ENCODE measurements around the gene PLA2G15.

PLA2G15 gene

DNA sequence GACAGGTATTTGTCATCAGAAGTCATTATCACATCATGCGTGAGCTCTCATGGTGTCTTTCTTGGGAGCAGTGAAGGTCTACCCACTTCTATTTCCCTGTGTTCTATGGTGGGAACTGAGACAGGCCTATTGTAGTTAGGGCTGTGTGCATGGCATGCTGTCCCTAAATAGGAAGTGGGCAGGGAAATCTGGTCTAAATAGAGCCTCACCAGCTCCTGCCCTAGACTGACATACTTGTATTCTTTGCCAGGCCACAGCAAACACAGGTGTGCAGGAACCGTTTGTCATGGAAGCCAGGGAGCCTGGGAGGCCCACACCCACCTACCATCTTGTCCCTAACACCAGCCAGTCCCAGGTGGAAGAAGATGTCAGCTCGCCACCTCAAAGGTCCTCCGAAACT, 29.3 kb downstream of the PLA2G15 start:
- Histone ChIP-seq H3K4me3 (ENCODE audit: insufficient read length, low read depth) (no peak overlapping the region), H3K27me3 (ENCODE audit: insufficient read depth, insufficient read length) (no peaks in the 10 kb centered on the region), H3K4me1 (ENCODE audit: insufficient read depth, insufficient read length) (no peaks in the 10 kb centered on the region), H3K9ac (ENCODE audit: insufficient read length, low read depth) (no peak overlapping the region), H3K9me3 (ENCODE audit: insufficient read depth, low read length) (0 out of 2 replicates have a peak, but pooled peaks cover 4% of the 10 kb centered on the region), H3K36me3 (ENCODE audit: insufficient read depth, insufficient read length, low read length) (peaks cover 74% of the 10 kb centered on the region)
- no peak for DNase-seq (ENCODE audit: low read depth, low spot score)
- TF ChIP-seq SUZ12 (IDR thresholded peaks at IDR 0.05; ENCODE audit: extremely low read depth, insufficient read depth, insufficient read length) (no peak), YY1 (IDR thresholded peaks at IDR 0.05; ENCODE audit: insufficient read depth, insufficient read length) (no peak), ZNF274 (IDR thresholded peaks at IDR 0.05; ENCODE audit: low read depth, low read length) (no peak)

DNA sequence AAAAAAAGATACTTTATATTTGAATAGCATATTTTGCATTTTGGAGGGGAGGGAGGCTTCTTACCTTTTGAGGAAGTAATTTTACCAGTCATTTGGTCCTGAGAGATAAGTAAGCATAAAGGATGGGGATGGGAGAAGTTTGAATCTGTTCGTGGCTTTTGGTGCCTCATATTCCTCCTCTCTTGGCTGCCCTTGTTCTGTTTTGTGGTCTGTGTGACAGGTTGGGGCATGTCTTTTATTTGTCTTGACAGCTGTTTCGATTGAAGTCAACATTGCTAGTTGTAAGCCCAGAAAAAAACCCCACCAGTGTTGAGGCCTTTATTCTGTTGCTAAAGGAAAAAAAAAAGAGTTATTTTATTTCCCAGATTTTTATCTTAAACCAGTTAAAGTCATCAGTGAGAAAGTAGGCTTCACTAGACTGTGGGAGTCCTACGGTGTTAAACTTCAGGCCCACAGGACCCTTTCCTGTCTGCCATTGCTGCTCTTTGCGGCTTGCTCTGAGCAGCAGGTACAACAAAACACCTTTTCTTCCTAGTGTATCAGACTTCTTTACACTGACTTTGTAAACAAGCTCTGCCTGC, 30.5 kb downstream of the PLA2G15 start:
- Histone ChIP-seq H3K27me3 (ENCODE audit: insufficient read depth, insufficient read length) (no peaks in the 10 kb centered on the region), H3K9ac (ENCODE audit: insufficient read length, low read depth) (no peak overlapping the region), H3K4me1 (ENCODE audit: insufficient read depth, insufficient read length) (no peaks in the 10 kb centered on the region), H3K9me3 (ENCODE audit: insufficient read depth, low read length) (0 out of 2 replicates have a peak, but pooled peaks cover 4% of the 10 kb centered on the region), H3K36me3 (ENCODE audit: insufficient read depth, insufficient read length, low read length) (peaks cover 73% of the 10 kb centered on the region), H3K4me3 (ENCODE audit: insufficient read length, low read depth) (no peak overlapping the region)
- no peak for TF ChIP-seq ZNF274 (IDR thresholded peaks at IDR 0.05; ENCODE audit: low read depth, low read length)
- TF ChIP-seq YY1 (IDR thresholded peaks at IDR 0.05; ENCODE audit: insufficient read depth, insufficient read length), result no peak
- TF ChIP-seq SUZ12 (IDR thresholded peaks at IDR 0.05; ENCODE audit: extremely low read depth, insufficient read depth, insufficient read length), result no peak
- no peak for DNase-seq (ENCODE audit: low read depth, low spot score)

DNA sequence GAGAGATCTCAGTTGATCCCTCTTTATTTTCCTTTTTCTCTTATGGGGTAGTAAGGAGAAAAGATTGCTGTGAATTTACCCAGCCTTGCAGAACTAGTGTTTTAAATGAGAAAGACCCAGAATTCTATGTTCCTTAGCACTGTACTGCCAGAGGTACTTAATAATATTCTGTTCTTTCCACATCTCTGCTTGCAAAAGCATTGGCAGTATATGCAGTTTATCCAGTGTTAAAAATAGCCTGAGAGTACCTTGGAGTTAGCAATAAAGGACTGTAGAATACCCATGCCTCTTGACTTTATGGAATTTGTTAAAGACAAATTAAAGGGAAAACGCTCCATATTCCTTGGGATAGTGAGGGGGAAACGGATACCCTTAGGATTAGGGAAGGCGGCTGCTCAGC, 31.1 kb downstream of the PLA2G15 start:
- TF ChIP-seq ZNF274 (IDR thresholded peaks at IDR 0.05; ENCODE audit: low read depth, low read length) (no peak), SUZ12 (IDR thresholded peaks at IDR 0.05; ENCODE audit: extremely low read depth, insufficient read depth, insufficient read length) (no peak), YY1 (IDR thresholded peaks at IDR 0.05; ENCODE audit: insufficient read depth, insufficient read length) (no peak)
- no peak overlapping the region for H3K9ac ChIP-seq (ENCODE audit: insufficient read length, low read depth)
- peaks cover 73% of the 10 kb centered on the region for H3K36me3 ChIP-seq (ENCODE audit: insufficient read depth, insufficient read length, low read length)
- H3K9me3 ChIP-seq (ENCODE audit: insufficient read depth, low read length), result 0 out of 2 replicates have a peak, but pooled peaks cover 4% of the 10 kb centered on the region
- no peak for DNase-seq (ENCODE audit: low read depth, low spot score)
- H3K4me1 ChIP-seq (ENCODE audit: insufficient read depth, insufficient read length), result no peaks in the 10 kb centered on the region
- H3K27me3 ChIP-seq (ENCODE audit: insufficient read depth, insufficient read length), result no peaks in the 10 kb centered on the region
- H3K4me3 ChIP-seq (ENCODE audit: insufficient read length, low read depth), result no peak overlapping the region

DNA sequence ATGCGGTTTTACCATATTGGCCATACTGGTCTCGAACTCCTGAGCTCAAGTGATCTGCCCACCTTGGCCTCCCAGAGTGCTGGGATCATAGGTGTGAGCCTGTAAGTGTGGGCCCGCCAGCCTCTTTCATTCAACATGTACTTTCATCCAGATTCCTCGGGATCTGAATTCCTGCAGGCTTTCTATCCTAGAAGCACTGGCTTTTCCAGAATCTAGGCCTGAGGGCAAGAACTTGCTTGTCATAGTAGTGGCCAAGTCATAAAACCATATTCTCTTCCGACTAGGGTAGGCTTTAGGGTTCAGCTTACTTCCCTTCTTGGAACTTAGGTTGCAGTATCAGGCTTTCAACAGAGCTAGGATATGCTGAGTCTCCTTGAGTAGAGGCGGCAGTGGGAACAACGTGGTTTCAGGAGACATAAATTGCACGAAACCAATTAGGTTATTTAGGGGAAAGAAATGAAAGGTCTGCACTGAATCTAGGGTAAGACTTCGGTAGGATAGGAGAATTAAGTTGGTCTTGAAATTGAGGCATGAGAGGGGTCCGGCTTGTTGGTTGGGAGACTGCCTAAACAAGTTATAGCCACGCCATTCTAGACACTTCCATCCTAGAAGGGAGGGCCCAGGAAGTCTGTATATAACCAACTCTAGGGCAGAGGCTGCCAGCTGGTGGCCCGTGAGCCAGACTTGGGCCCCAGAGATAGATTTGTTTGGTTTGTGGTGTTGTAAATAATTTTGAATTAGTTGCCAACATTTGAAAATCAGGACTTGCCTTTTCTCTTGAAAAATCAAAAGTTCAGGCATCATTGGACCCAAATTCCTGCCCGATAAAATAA, 34.8 kb downstream of the PLA2G15 start:
- Histone ChIP-seq H3K9me3 (ENCODE audit: insufficient read depth, low read length) (0 out of 2 replicates have a peak, but pooled peaks cover 4% of the 10 kb centered on the region), H3K4me3 (ENCODE audit: insufficient read length, low read depth) (no peak overlapping the region), H3K36me3 (ENCODE audit: insufficient read depth, insufficient read length, low read length) (peaks cover 74% of the 10 kb centered on the region), H3K9ac (ENCODE audit: insufficient read length, low read depth) (no peak overlapping the region), H3K4me1 (ENCODE audit: insufficient read depth, insufficient read length) (no peaks in the 10 kb centered on the region), H3K27me3 (ENCODE audit: insufficient read depth, insufficient read length) (no peaks in the 10 kb centered on the region)
- no peak for TF ChIP-seq ZNF274 (IDR thresholded peaks at IDR 0.05; ENCODE audit: low read depth, low read length)
- no peak for TF ChIP-seq YY1 (IDR thresholded peaks at IDR 0.05; ENCODE audit: insufficient read depth, insufficient read length)
- TF ChIP-seq SUZ12 (IDR thresholded peaks at IDR 0.05; ENCODE audit: extremely low read depth, insufficient read depth, insufficient read length), result no peak
- DNase-seq (ENCODE audit: low read depth, low spot score), result no peak

DNA sequence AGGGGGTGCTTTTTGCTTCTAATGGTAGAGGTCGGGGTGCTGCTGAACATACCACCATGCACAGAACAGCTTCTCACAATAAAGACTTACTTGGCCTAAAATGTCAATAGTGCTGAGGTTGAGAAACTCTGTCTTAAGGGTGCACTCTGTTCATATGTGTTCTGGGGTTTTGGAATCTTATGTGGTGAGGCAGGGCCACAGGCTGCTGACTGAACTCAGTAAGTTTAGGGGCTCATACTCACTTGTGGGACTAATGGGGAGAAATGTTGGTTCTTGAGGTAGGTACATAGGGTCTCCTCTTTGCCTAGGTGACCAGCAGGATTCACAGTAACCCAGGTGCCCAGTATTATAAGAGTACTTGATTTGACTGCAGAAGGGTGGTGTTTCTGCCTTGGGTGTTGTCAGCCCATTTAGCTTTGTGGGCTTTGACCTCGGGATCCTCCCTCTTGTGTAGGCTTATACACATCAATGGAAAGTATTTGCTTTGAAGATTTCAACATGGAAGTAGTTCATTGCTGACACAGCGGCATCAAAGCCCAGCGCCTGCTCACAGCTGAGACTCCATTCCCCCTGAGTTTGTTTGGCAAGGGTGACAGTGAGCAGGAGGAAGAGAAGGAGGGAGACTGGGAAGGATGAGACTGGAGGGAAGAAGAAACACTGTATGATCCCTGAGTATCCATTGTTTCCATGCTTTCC, 36.3 kb downstream of the PLA2G15 start:
- H3K4me3 ChIP-seq (ENCODE audit: insufficient read length, low read depth), result no peak overlapping the region
- H3K9ac ChIP-seq (ENCODE audit: insufficient read length, low read depth), result no peak overlapping the region
- H3K36me3 ChIP-seq (ENCODE audit: insufficient read depth, insufficient read length, low read length), result peaks cover 74% of the 10 kb centered on the region
- no peaks in the 10 kb centered on the region for H3K4me1 ChIP-seq (ENCODE audit: insufficient read depth, insufficient read length)
- H3K27me3 ChIP-seq (ENCODE audit: insufficient read depth, insufficient read length), result no peaks in the 10 kb centered on the region
- 0 out of 2 replicates have a peak, but pooled peaks cover 4% of the 10 kb centered on the region for H3K9me3 ChIP-seq (ENCODE audit: insufficient read depth, low read length)
- no peak for DNase-seq (ENCODE audit: low read depth, low spot score)
- TF ChIP-seq ZNF274 (IDR thresholded peaks at IDR 0.05; ENCODE audit: low read depth, low read length), result no peak

DNA sequence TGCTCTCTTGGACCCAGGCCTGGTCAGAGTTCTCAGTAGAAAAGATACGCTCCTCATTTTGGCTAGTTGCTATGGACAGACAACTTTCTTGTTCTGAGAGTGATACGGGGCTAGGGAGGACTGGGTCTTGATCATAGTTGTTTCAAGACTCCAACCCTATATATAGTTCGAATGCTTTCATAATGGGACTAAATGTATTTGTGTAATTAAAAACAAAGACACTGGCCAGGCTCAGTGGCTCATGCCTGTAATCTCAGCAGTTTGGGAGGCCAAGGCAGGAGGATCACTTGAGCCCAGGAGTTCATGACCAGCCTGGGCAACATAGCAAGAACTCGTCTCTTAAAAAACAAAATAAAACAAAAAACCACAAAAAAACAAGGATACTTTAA, 36.9 kb downstream of the PLA2G15 start:
- no peaks in the 10 kb centered on the region for H3K27me3 ChIP-seq (ENCODE audit: insufficient read depth, insufficient read length)
- no peak overlapping the region for H3K9ac ChIP-seq (ENCODE audit: insufficient read length, low read depth)
- H3K4me3 ChIP-seq (ENCODE audit: insufficient read length, low read depth), result no peak overlapping the region
- no peak for DNase-seq (ENCODE audit: low read depth, low spot score)
- H3K4me1 ChIP-seq (ENCODE audit: insufficient read depth, insufficient read length), result no peaks in the 10 kb centered on the region
- peaks cover 76% of the 10 kb centered on the region for H3K36me3 ChIP-seq (ENCODE audit: insufficient read depth, insufficient read length, low read length)
- 0 out of 2 replicates have a peak, but pooled peaks cover 4% of the 10 kb centered on the region for H3K9me3 ChIP-seq (ENCODE audit: insufficient read depth, low read length)
- TF ChIP-seq ZNF274 (IDR thresholded peaks at IDR 0.05; ENCODE audit: low read depth, low read length), result no peak
- TF ChIP-seq YY1 (IDR thresholded peaks at IDR 0.05; ENCODE audit: insufficient read depth, insufficient read length), result no peak
- TF ChIP-seq SUZ12 (IDR thresholded peaks at IDR 0.05; ENCODE audit: extremely low read depth, insufficient read depth, insufficient read length), result no peak

DNA sequence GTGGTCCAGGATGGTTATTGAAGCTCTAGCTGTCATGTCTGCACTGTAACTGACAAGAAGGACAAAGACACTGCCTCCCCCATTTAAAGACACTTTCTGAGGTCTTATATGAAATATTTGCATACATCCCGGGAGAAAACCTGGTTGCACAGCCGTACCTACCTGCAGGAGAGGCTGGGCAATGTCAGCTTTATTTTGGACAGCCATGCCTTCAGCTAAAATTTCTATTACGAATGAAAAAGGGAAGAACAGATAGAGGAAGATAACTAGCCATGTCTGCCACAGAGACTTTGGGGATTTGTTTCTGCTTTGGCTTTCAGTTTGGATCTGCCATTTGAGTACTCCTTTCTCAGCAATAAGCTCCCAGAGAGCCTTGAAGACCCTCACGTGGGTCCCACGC, 38.2 kb downstream of the PLA2G15 start:
- Histone ChIP-seq H3K9me3 (ENCODE audit: insufficient read depth, low read length) (0 out of 2 replicates have a peak, but pooled peaks cover 4% of the 10 kb centered on the region), H3K9ac (ENCODE audit: insufficient read length, low read depth) (no peak overlapping the region), H3K36me3 (ENCODE audit: insufficient read depth, insufficient read length, low read length) (peaks cover 85% of the 10 kb centered on the region), H3K27me3 (ENCODE audit: insufficient read depth, insufficient read length) (no peaks in the 10 kb centered on the region), H3K4me1 (ENCODE audit: insufficient read depth, insufficient read length) (no peaks in the 10 kb centered on the region), H3K4me3 (ENCODE audit: insufficient read length, low read depth) (no peak overlapping the region)
- DNase-seq (ENCODE audit: low read depth, low spot score), result no peak
- TF ChIP-seq SUZ12 (IDR thresholded peaks at IDR 0.05; ENCODE audit: extremely low read depth, insufficient read depth, insufficient read length), result no peak
- no peak for TF ChIP-seq YY1 (IDR thresholded peaks at IDR 0.05; ENCODE audit: insufficient read depth, insufficient read length)

Measured in NT2/D1 (cell line).